ENCODE measurements around the gene LAMP1.

Gene LAMP1

DNA sequence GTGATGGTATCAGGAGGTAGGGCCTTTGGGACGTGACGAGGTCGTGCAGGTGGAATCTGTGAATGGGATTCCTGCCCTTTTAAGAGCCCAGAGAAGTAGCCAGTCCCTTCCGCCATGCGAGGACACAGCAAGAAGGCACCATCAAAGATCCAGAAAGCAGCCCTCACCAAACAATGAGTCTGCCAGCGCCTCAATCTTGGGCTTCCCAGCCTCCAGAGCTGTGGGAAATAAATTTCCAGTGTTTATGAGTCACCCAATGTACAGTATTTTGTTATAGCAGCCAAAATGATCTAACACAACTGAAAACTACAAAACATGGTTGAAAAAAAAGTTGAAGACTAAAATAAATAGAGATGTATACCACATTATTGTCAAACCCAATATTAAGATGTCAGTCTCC, 16.9 kb upstream of the LAMP1 start:
- peaks cover 4% of the 10 kb centered on the region; the same call in 1 of the 2 replicates for H3K27me3 ChIP-seq (ENCODE audit: control insufficient read depth, low read length)
- no peaks in the 10 kb centered on the region for H3F3A ChIP-seq (ENCODE audit: control insufficient read depth, insufficient read depth)
- no peaks in the 10 kb centered on the region for H4K20me1 ChIP-seq (ENCODE audit: control insufficient read depth, insufficient read depth, low read depth, low read length)
- no peaks in the 10 kb centered on the region for H3K9me3 ChIP-seq (ENCODE audit: control insufficient read depth, insufficient read depth, low read length)
- no peak overlapping the region for H3K27ac ChIP-seq (ENCODE audit: low read depth, low read length)
- no peaks in the 10 kb centered on the region for H3K9me2 ChIP-seq (replicated peaks; ENCODE audit: control insufficient read depth, low read length)
- TF ChIP-seq, protein P1, sequence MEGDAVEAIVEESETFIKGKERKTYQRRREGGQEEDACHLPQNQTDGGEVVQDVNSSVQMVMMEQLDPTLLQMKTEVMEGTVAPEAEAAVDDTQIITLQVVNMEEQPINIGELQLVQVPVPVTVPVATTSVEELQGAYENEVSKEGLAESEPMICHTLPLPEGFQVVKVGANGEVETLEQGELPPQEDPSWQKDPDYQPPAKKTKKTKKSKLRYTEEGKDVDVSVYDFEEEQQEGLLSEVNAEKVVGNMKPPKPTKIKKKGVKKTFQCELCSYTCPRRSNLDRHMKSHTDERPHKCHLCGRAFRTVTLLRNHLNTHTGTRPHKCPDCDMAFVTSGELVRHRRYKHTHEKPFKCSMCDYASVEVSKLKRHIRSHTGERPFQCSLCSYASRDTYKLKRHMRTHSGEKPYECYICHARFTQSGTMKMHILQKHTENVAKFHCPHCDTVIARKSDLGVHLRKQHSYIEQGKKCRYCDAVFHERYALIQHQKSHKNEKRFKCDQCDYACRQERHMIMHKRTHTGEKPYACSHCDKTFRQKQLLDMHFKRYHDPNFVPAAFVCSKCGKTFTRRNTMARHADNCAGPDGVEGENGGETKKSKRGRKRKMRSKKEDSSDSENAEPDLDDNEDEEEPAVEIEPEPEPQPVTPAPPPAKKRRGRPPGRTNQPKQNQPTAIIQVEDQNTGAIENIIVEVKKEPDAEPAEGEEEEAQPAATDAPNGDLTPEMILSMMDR (IDR thresholded peaks at IDR 0.05; ENCODE audit: low read depth, low read length, poor library complexity, severe bottlenecking): no peak
- TF ChIP-seq EZH2phosphoT487 (IDR thresholded peaks at IDR 0.05; ENCODE audit: borderline replicate concordance, low read length): no peak
- H3K79me2 ChIP-seq (ENCODE audit: control insufficient read depth, low read length): no peaks in the 10 kb centered on the region
- H3K36me3 ChIP-seq (ENCODE audit: control insufficient read depth, low read length): no peaks in the 10 kb centered on the region
- peaks cover 5% of the 10 kb centered on the region for H3K4me1 ChIP-seq (ENCODE audit: control insufficient read depth, low read length)
- no peak overlapping the region for H3K4me3 ChIP-seq (ENCODE audit: low read length)
- no peak overlapping the region for H3K4me2 ChIP-seq (ENCODE audit: low read length)

DNA sequence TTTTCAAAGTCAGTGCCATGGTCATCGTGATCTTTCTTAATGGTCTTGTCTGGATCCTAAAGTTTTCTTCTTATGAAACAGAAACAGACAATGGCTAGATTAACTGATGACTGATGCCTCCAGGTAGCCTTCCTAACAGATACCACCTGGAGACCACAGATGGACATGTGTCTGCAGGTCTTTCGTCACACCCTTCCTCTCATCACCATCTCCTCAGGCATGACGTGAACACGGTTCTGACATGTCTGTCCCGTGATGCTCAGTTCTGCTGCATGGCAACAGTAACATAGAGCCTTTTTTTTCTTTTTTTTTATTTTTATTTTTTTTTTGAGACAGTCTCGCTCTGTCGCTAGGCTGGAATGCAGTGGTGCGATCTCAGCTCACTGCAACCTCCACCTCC, 13.1 kb upstream of the LAMP1 start:
- H4K20me1 ChIP-seq (ENCODE audit: control insufficient read depth, insufficient read depth, low read depth, low read length): no peaks in the 10 kb centered on the region
- H3F3A ChIP-seq (ENCODE audit: control insufficient read depth, insufficient read depth): no peaks in the 10 kb centered on the region
- H3K4me1 ChIP-seq (ENCODE audit: control insufficient read depth, low read length): peaks cover 3% of the 10 kb centered on the region; the same call in 1 of the 2 replicates
- H3K27me3 ChIP-seq (ENCODE audit: control insufficient read depth, low read length): peaks cover 6% of the 10 kb centered on the region; the same call in 1 of the 2 replicates
- H3K4me3 ChIP-seq (ENCODE audit: low read length): no peak overlapping the region
- no peak for TF ChIP-seq EZH2phosphoT487 (IDR thresholded peaks at IDR 0.05; ENCODE audit: borderline replicate concordance, low read length)
- TF ChIP-seq, protein P1 (IDR thresholded peaks at IDR 0.05; ENCODE audit: low read depth, low read length, poor library complexity, severe bottlenecking): no peak
- no peaks in the 10 kb centered on the region for H3K9me3 ChIP-seq (ENCODE audit: control insufficient read depth, insufficient read depth, low read length)
- H3K9me2 ChIP-seq (replicated peaks; ENCODE audit: control insufficient read depth, low read length): no peaks in the 10 kb centered on the region
- H3K4me2 ChIP-seq (ENCODE audit: low read length): no peak overlapping the region
- no peak overlapping the region for H3K27ac ChIP-seq (ENCODE audit: low read depth, low read length)
- H3K79me2 ChIP-seq (ENCODE audit: control insufficient read depth, low read length): no peaks in the 10 kb centered on the region
- H3K36me3 ChIP-seq (ENCODE audit: control insufficient read depth, low read length): no peaks in the 10 kb centered on the region

DNA sequence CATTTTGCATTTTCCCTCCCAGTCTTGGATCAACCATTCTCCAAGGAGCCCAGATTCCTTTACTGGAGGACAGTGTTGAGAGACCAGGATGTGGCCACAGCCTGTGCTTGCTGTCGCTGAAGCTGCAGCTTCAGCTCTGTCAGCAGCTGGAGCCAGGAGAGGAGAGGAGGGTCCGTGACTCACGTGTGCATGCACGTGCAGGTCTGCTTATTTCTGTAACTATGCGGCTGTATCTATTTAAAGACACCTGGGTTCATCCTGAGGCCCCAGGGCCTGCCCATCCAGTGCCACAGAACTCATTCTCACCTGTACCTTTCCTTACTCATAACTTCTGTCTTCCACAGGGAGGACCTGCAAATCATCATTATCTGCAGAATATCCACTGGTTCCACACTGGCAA, 8.2 kb upstream of the LAMP1 start:
- Histone ChIP-seq H3K27ac (ENCODE audit: low read depth, low read length) (no peak overlapping the region), H3K36me3 (ENCODE audit: control insufficient read depth, low read length) (no peaks in the 10 kb centered on the region), H3F3A (ENCODE audit: control insufficient read depth, insufficient read depth) (no peaks in the 10 kb centered on the region), H3K4me1 (ENCODE audit: control insufficient read depth, low read length) (peaks cover 13% of the 10 kb centered on the region), H3K9me3 (ENCODE audit: control insufficient read depth, insufficient read depth, low read length) (no peaks in the 10 kb centered on the region), H4K20me1 (ENCODE audit: control insufficient read depth, insufficient read depth, low read depth, low read length) (no peaks in the 10 kb centered on the region), H3K27me3 (ENCODE audit: control insufficient read depth, low read length) (peaks cover 44% of the 10 kb centered on the region), H3K79me2 (ENCODE audit: control insufficient read depth, low read length) (no peaks in the 10 kb centered on the region), H3K4me3 (ENCODE audit: low read length) (no peak overlapping the region), H3K4me2 (ENCODE audit: low read length) (peak overlapping the region; percentile 20; the same call in 1 of the 2 replicates), H3K9me2 (replicated peaks; ENCODE audit: control insufficient read depth, low read length) (no peaks in the 10 kb centered on the region)
- no peak for TF ChIP-seq EZH2phosphoT487 (IDR thresholded peaks at IDR 0.05; ENCODE audit: borderline replicate concordance, low read length)
- TF ChIP-seq, protein P1 (IDR thresholded peaks at IDR 0.05; ENCODE audit: low read depth, low read length, poor library complexity, severe bottlenecking): no peak

Measured in DOHH2 (cell line).